Ascending aorta (tissue), 2 donors: ENCODE measurements around the gene SH3BP2. TPM values are rescaled to one million over a fixed set of nuclear protein-coding genes. Genes with fewer than 3 reads are reported as not detected.

ENCODE experiments used
- DNase-seq, 2 donors: peaks; one replicate each; pipeline ENCODE4 v3.0.0-alpha.2; 2019; ENCODE audit warnings: low spot score in 2 of 2
- H3K27ac ChIP-seq, 2 donors: fragments of 200-600 bp; sonication (generic); one replicate each; pipeline ENCODE4 v1.5.1; 2016 to 2017; ENCODE audit warnings: mild to moderate bottlenecking in 1 of 2
- H3K27me3 ChIP-seq: fragments of 200-600 bp; sonication (generic); one replicate; pipeline ENCODE4 v1.5.1; 2017
- H3K36me3 ChIP-seq, 2 donors: fragments of 200-600 bp; sonication (generic); one replicate each; pipeline ENCODE4 v1.5.1; 2016
- H3K4me1 ChIP-seq, 2 donors: fragments of 200-600 bp; sonication (generic); one replicate each; pipeline ENCODE4 v1.5.1; 2016 to 2017; ENCODE audit warnings: mild to moderate bottlenecking in 1 of 2
- H3K4me3 ChIP-seq, 2 donors: fragments of 200-600 bp; sonication (generic); one replicate each; pipeline ENCODE4 v1.5.1; 2016 to 2017; ENCODE audit warnings: mild to moderate bottlenecking in 1 of 2
- H3K9me3 ChIP-seq, 2 donors: fragments of 200-600 bp; sonication (generic); one replicate each; pipeline ENCODE4 v1.5.1; 2016
- CTCF ChIP-seq, 3 experiments: fragments of 200-600 bp in 2 of 3; fragments of 450-650 bp in 1 of 3; sonication (generic) in 2 of 3; IDR thresholded peaks; one replicate each; pipeline ENCODE4 v1.5.1; 2016 to 2019; ENCODE audit warnings: antibody characterized with exemption in 3 of 3, mild to moderate bottlenecking in 1 of 3, moderate library complexity in 1 of 3
- intact Hi-C: fragments of 100-400 bp; cut with DNase I; formaldehyde crosslinking; loops from one replicate; pipeline ENCODE4 v1.15.1; 2023
- total RNA-seq: library from RNA; depleted of rRNA; stranded (reverse); fragments of >200 nt; gene quantifications from one replicate; pipeline ENCODE4 v1.1.0, GENCODE V29; 2016

Gene SH3BP2
- total RNA-seq, 1 donor from 2014 or later = 70.6 TPM

DNA sequence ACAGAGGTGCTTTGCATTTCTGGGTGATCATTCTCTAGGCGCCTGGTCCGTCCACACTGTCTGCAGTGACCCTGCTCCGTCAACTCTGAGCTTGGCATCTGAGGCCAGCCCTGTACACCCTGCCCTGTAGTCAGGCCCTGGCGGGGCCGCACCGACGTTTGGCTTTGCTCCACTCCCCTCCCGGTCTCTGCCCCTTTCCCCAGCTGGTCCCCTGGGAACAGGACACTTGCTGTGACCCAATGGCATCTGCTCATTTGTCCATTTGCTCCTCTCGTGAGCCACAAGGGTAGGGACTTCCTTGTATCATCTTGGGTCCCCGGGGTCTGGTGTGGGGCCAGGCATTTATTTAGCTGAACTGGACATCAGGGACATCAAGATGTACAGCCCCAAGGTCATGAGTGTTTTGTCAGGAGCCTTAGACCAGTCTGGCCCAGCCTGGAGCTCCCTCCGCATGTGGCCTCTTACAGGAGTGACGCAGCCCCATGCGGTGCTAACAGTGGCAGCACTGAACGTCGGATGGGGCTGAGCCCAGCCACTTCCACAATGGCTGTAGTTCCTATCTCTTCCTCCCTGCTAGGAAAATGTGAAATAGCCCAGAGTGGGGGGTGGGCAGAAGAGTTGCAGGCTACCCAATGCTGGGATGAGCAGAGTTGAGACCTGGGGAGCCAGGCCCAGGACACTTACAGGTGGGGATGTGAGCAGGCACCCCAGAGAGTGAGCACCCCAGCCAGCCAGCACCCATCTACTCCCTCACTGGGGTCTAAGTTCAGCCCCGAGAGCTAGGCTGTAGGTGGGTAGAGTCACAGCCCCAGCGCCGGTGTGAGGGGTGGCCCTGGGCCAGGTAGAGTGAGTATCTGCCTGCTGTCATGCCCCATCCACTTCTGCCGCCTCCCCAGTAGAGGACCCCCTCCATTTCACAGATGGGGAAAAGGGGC lies 2.0 kb upstream of the SH3BP2 start:
- Histone ChIP-seq H3K27ac (peak overlapping the region; percentile 8 to 68), H3K9me3 (no peaks in the 10 kb centered on the region), H3K4me1 (peaks cover 17 to 32% of the 10 kb centered on the region in 2 donors), H3K4me3 (no peak overlapping the region), H3K27me3 (no peaks in the 10 kb centered on the region), H3K36me3 (no peaks in the 10 kb centered on the region)
- intact Hi-C loops = loop anchor here (5.0 kb wide), 1 partner anchor 51 kb away; the partner anchor contains the start of gene ADD1
- peak in 1 of 2 donors; percentile 66 for DNase-seq
- TF ChIP-seq CTCF (IDR thresholded peaks at IDR 0.05) = no peak

GRCh38 chr4:2791518-2792395 lies 1.1 kb upstream of the SH3BP2 start:
- TF ChIP-seq CTCF (IDR thresholded peaks at IDR 0.05) = no peak
- Histone ChIP-seq H3K4me3 (no peak overlapping the region), H3K27me3 (no peaks in the 10 kb centered on the region), H3K36me3 (no peaks in the 10 kb centered on the region), H3K9me3 (no peaks in the 10 kb centered on the region), H3K27ac (peak overlapping the region; percentile 8 to 68), H3K4me1 (peaks cover 17 to 32% of the 10 kb centered on the region in 2 donors)
- peak in 1 of 2 donors; percentile 60 for DNase-seq
- intact Hi-C loops = loop anchor here (5.0 kb wide), 1 partner anchor 51 kb away; the partner anchor contains the start of gene ADD1

- H3K27ac ChIP-seq = peak overlapping the region; percentile 61 to 68
- H3K4me1 ChIP-seq = peaks cover 17 to 31% of the 10 kb centered on the region in 2 donors
- peak in 1 of 2 donors; percentile 61 for DNase-seq
- intact Hi-C loops = loop anchor here (5.0 kb wide), 1 partner anchor 50 kb away; the partner anchor contains the start of gene ADD1
- H3K9me3 ChIP-seq = no peaks in the 10 kb centered on the region
- no peaks in the 10 kb centered on the region for H3K36me3 ChIP-seq
- no peak overlapping the region for H3K4me3 ChIP-seq
- TF ChIP-seq CTCF (IDR thresholded peaks at IDR 0.05) = no peak
- no peaks in the 10 kb centered on the region for H3K27me3 ChIP-seq
Measured at GRCh38 chr4:2792396-2792710, 532 bp upstream of the SH3BP2 start.

DNA sequence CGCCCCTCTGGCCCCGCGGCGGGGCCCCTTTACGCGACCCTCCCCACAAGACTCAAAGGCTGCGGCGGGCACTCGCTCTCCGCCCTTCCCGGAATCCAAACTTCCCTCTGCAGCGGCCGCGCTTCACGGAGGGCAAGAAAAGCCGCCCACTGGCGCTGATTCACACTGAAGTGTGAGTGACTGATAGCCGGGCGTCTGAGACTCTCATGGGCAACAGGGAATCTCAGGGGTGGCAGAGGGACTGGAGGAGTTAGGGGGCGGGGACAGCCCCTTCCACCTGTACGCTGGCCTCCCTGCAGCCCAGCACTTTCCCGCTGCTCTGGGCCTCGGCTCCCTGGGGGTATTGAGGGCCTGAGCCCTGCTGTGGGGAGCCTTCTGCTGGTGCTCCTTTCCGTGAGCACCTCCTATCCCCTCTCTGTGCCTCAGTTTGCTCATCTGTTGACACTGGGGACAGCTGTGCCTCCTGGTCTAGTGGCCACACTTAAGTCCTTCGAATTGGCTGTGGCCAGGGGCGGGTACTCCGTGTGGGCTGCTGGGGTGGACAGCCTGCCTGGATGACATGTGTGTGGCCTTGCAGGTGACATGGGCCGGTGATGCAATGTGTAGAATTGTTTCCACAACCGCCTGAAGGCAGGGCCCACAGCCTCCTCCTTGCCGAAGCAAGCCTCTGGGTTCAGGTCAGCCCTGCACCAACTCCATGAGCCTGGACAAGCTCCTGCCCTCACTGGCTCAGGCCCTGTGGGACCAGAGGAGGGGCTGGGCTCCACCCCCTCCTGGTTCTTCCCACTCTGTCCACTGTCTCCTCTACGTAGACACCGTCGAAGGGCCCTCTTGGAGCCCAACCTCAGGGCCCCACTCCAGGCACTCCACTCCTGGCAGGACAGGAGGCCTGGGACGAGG lies 951 bp downstream of the SH3BP2 start:
- peaks cover 10 to 18% of the 10 kb centered on the region in 2 donors for H3K4me1 ChIP-seq
- H3K9me3 ChIP-seq = no peaks in the 10 kb centered on the region
- H3K4me3 ChIP-seq = peak overlapping the region; percentile 81 to 87
- intact Hi-C loops = loop anchor here (5.0 kb wide), 1 partner anchor 48 kb away; the partner anchor contains the start of gene ADD1
- TF ChIP-seq CTCF (IDR thresholded peaks at IDR 0.05) = no peak
- peak overlapping the region; percentile 47 to 61 for H3K27ac ChIP-seq
- DNase-seq = peak; percentile 9 to 71
- H3K27me3 ChIP-seq = no peaks in the 10 kb centered on the region
- no peaks in the 10 kb centered on the region for H3K36me3 ChIP-seq
